Measurements from ENCODE around the gene TPI1. TPM values are rescaled to one million over a fixed set of nuclear protein-coding genes. Genes with fewer than 3 reads are reported as not detected.

Gene TPI1
- total and polyA plus RNA-seq, 9 donors, result 136 to 594 (median 295) TPM

GRCh38 chr12:6827982-6828780 lies 39.1 kb upstream of the TPI1 start, which contains the start of gene P3H3:
TSS of gene P3H3 (plus strand) at chr12:6828407. CDS start at chr12:6828441, 34 bp downstream.
- Histone ChIP-seq H3K27me3 (no peaks in the 10 kb centered on the region), H3K36me3 (no peaks in the 10 kb centered on the region), H3K4me3 (peak within 1 kb of the TSS; percentile 95), H3K4me1 (ENCODE audit: insufficient read depth) (peaks cover 8% of the 10 kb centered on the region), H3K27ac (peak within 1 kb of the TSS; percentile 79 to 93), H3K9me3 (no peaks in the 10 kb centered on the region)
- TF ChIP-seq EP300 (IDR thresholded peaks at IDR 0.05) (no peak), CTCF (IDR thresholded peaks at IDR 0.05) (no peak), POLR2A (IDR thresholded peaks at IDR 0.05) (peak; percentile 46)
- WGBS, 3 donors, result 1 to 2% (median 1%) methylated on average over 19 to 60 of the region's 60 CpGs
- peak; percentile 70 to 74 (median 73) for DNase-seq
- intact Hi-C loops (cut with DNase I), result loop anchor here in 3 of 4 donors (5.0 kb wide), 3 partner anchors 76 to 211 kb away; partner anchors contain the start of gene MLF2 (in 2 of the 3)

- no peaks in the 10 kb centered on the region for H3K27me3 ChIP-seq
- peaks cover 8% of the 10 kb centered on the region for H3K4me1 ChIP-seq (ENCODE audit: insufficient read depth)
- no peaks in the 10 kb centered on the region for H3K9me3 ChIP-seq
- peak; percentile 67 for TF ChIP-seq POLR2A (IDR thresholded peaks at IDR 0.05)
- peak in 1 of 3 donors; percentile 7 for TF ChIP-seq CTCF (IDR thresholded peaks at IDR 0.05)
- TF ChIP-seq EP300 (IDR thresholded peaks at IDR 0.05), result no peak
- no peaks in the 10 kb centered on the region for H3K36me3 ChIP-seq
- WGBS, 3 donors, result 0 to 1% (median 1%) methylated on average over 48 to 71 of the region's 71 CpGs
- intact Hi-C loops (cut with DNase I), result loop anchor here in 3 of 4 donors (5.0 kb wide), 3 partner anchors 77 to 212 kb away; partner anchors contain the start of gene MLF2 (in 2 of the 3)
- H3K27ac ChIP-seq, result peak overlapping the region; percentile 79 to 93
- peak overlapping the region; percentile 95 for H3K4me3 ChIP-seq
- peak; percentile 64 to 76 (median 69) for DNase-seq
Observed at GRCh38 chr12:6828781-6829535, 38.4 kb upstream of the TPI1 start.

GRCh38 chr12:6829536-6830220 lies 37.7 kb upstream of the TPI1 start:
- Histone ChIP-seq H3K27me3 (no peaks in the 10 kb centered on the region), H3K4me1 (ENCODE audit: insufficient read depth) (peaks cover 8% of the 10 kb centered on the region), H3K27ac (peak overlapping the region; percentile 79 to 93), H3K9me3 (no peaks in the 10 kb centered on the region), H3K4me3 (peak overlapping the region; percentile 95), H3K36me3 (no peaks in the 10 kb centered on the region)
- TF ChIP-seq EP300 (IDR thresholded peaks at IDR 0.05) (no peak), POLR2A (IDR thresholded peaks at IDR 0.05) (no peak), CTCF (IDR thresholded peaks at IDR 0.05) (no peak)
- whole genome bisulfite sequencing, 3 donors, result 22 to 28% (median 26%) methylated on average over 19 of the region's 19 CpGs
- intact Hi-C loops (cut with DNase I), result loop anchor here in 3 of 4 donors (5.0 kb wide), 3 partner anchors 77 to 212 kb away; partner anchors contain the start of gene MLF2 (in 2 of the 3)
- peak in 1 of 5 donors; percentile 40 for DNase-seq
